Suprapubic skin (tissue), 3 donors: ENCODE measurements around the gene LMNTD2.

Source experiments
- CTCF ChIP-seq, 2 donors: fragments of 200-600 bp in 1 of 2; fragments of 450-650 bp in 1 of 2; sonication (generic) in 1 of 2; IDR thresholded peaks; one replicate each; pipeline ENCODE4 v1.5.1; 2016 to 2019; ENCODE audit warnings: antibody characterized with exemption in 2 of 2, mild to moderate bottlenecking in 1 of 2, moderate library complexity in 1 of 2
- EP300 ChIP-seq: sonication (generic); formaldehyde crosslinking; IDR thresholded peaks from one replicate; pipeline ENCODE4 v1.6.1; 2017; ENCODE audit warnings: antibody characterized with exemption

DNA sequence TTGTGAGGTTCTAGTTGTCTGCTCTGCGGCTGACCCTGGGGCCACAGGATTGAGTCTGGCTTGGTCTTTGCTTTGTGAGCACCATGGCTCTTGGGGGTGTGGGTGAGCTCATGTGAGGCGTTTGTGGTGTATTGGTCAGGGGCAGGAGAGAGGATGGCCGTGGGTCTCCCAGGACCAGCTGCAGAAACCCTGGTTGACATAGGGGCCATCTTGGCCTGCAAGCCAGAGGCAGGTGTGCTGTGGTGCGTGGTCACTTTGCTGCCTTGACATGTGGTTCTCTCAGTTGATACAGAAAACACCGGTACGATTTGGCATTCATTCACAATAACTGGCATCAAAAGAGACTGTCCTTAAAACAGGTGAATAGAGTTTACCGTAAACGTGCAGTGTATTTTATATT lies 27.0 kb upstream of the LMNTD2 start:
- TF ChIP-seq CTCF (IDR thresholded peaks at IDR 0.05) (no peak), EP300 (no peak)
